Bronchial epithelial cell (primary cell): Measurements from ENCODE around the gene PLRG1. TPM values are rescaled to one million over a fixed set of nuclear protein-coding genes. Genes with fewer than 3 reads are reported as not detected.

Experiments
- DNase-seq: peaks from one replicate; pipeline ENCODE4 v3.0.0-alpha.2; 2010; ENCODE audit warnings: low read depth
- FAIRE-seq: peaks from 2 replicates; lab custom pipeline; 2011; peaks lifted over from hg19 to GRCh38; lab: Jason Lieb, UNC
- H3K27me3 ChIP-seq: 2 replicates; pipeline ENCODE4 v1.5.1; 2011; ENCODE audit warnings: low read length; ENCODE audit not compliant: control insufficient read depth, insufficient read depth
- H3K36me3 ChIP-seq: 2 replicates; pipeline ENCODE4 v1.5.1; 2011; ENCODE audit warnings: low read length; ENCODE audit not compliant: control insufficient read depth, insufficient read depth
- H3K4me3 ChIP-seq: 2 replicates; pipeline ENCODE4 v1.5.1; 2011; ENCODE audit warnings: mild to moderate bottlenecking, low read depth, low read length, control low read depth
- total RNA-seq: library from RNA; depleted of rRNA; stranded (reverse); fragments of >200 nt; gene quantifications from 2 replicates; pipeline ENCODE4 v1.2.1, GENCODE V29; 2014
- TF ChIP-seq, protein P1 (sequence below): IDR thresholded peaks from 2 replicates; pipeline ENCODE4 v1.5.1; 2011; ENCODE audit warnings: mild to moderate bottlenecking, moderate library complexity, low read length, control low read depth, inconsistent platforms; ENCODE audit not compliant: insufficient read depth, severe bottlenecking

PLRG1 gene
- total RNA-seq, 1 donor from 2014 or later: 106 TPM

DNA sequence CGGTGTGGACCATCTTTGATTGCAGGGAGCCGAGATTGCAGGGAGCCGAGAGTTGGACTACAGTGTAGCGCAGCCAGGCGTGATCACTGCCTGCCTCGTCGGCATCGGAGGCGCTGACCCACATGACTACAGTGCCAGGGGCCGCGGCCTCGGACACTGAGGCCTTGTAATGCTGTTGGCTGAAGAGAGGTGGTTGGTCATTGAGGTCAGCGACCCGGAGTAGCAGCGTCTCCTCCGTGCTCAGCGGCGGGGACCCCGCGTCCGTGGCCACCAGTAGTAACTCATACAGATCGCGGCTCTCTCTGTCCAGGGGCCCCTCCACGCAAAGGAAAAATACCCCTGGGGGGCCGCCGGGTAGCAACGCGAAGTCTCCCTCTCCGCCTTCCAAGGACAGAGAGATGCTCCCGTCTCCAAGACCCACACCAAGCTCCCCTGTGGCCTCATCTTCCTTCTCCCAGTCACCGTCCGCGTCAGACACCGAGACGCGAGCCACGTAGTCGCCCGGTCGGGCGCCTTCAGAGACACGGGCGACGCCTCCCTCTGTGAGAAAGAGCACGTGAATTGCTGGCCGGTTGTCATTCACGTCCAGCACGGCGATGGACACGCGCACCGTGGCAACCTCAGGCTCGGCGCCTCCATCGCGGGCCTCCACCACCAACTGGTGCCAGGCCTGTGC lies 60.5 kb downstream of the PLRG1 start:
- FAIRE-seq (no peak), DNase-seq (no peak)
- Histone ChIP-seq H3K36me3 (no peaks in the 10 kb centered on the region), H3K4me3 (no peak overlapping the region), H3K27me3 (peaks cover 26% of the 10 kb centered on the region)
- TF ChIP-seq, protein P1, sequence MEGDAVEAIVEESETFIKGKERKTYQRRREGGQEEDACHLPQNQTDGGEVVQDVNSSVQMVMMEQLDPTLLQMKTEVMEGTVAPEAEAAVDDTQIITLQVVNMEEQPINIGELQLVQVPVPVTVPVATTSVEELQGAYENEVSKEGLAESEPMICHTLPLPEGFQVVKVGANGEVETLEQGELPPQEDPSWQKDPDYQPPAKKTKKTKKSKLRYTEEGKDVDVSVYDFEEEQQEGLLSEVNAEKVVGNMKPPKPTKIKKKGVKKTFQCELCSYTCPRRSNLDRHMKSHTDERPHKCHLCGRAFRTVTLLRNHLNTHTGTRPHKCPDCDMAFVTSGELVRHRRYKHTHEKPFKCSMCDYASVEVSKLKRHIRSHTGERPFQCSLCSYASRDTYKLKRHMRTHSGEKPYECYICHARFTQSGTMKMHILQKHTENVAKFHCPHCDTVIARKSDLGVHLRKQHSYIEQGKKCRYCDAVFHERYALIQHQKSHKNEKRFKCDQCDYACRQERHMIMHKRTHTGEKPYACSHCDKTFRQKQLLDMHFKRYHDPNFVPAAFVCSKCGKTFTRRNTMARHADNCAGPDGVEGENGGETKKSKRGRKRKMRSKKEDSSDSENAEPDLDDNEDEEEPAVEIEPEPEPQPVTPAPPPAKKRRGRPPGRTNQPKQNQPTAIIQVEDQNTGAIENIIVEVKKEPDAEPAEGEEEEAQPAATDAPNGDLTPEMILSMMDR: no peak

DNA sequence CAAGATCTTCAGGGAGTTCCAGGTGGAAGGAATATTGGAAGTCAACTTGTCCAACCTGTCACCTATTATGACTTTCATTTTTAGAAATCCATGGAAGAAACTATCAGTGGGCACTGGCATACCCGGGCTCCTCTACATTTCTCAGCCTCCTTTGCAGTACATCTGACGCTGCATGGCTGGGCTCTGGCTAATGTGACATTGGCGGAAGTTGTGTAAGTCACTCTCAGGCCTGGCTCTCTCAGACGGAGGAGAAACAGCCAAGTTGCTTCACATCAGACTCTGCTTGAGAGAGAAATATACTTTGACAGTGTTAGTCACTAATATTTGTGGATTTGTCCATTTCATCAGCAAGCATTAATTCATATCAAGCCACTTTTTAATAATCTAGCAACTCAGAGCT lies 63.1 kb downstream of the PLRG1 start:
- Histone ChIP-seq H3K4me3 (no peak overlapping the region), H3K36me3 (no peaks in the 10 kb centered on the region), H3K27me3 (peaks cover 22% of the 10 kb centered on the region)
- TF ChIP-seq, protein P1: no peak
- no peak for DNase-seq
- no peak for FAIRE-seq

DNA sequence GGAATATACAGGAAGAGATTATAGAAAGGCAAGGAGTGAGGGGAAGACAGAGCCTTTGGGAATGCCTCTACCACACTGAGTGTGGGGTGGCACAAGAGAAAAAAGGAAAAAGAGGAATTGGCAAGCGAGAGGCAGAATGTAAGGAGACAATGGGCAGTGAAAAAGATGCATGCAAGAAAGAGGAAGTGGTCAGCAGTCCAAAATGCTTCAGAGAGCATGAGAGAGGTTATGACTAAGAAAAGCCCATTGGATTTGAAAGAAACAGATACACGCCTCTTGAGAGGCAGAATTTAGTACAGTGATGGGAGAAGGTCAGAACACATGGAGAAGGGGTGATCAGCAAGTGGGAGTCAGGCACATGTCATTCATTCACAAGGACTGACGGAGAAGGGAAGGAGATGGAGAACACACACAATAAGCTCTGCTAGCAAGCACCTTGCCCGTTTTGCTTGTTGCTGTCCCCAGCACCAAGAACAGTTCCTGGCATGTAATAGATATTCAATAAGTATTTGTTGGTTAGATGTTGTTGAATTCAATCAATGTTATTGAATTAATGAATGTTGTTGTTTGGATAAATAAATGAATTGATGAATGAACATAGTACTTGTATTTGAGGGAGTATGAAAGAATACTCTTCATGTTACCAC lies 65.0 kb downstream of the PLRG1 start:
- Histone ChIP-seq H3K4me3 (no peak overlapping the region), H3K27me3 (peaks cover 8% of the 10 kb centered on the region), H3K36me3 (no peaks in the 10 kb centered on the region)
- FAIRE-seq (no peak), DNase-seq (no peak)
- TF ChIP-seq, protein P1: no peak

Other genes starting within 250 kb of the PLRG1 start
- not detected in 2 replicates for gene DCHS2, start 58.6 kb downstream of the PLRG1 start, total RNA-seq
- not detected in 2 replicates for gene FGB, start 12.6 kb upstream of the PLRG1 start, total RNA-seq
- gene FGA, start 40.3 kb upstream of the PLRG1 start, total RNA-seq: not detected in 2 replicates
- 0.26 and 0.38 TPM in 2 replicates for gene FGG, start 62.3 kb upstream of the PLRG1 start, total RNA-seq
- gene LRAT, start 193.6 kb upstream of the PLRG1 start, total RNA-seq: 12.4 and 21.5 TPM in 2 replicates
- gene RBM46, start 230.9 kb upstream of the PLRG1 start, total RNA-seq: 0.26 and 0.53 TPM in 2 replicates